Fibroblast of the aortic adventitia (primary cell): Measurements from ENCODE around the gene RCHY1. TPM values are rescaled to one million over a fixed set of nuclear protein-coding genes. Genes with fewer than 3 reads are reported as not detected.

Experiments
- DNase-seq: peaks from one replicate; pipeline ENCODE4 v3.0.0-alpha.2; 2010; ENCODE audit warnings: low read depth
- H3K4me3 ChIP-seq: 2 replicates; pipeline ENCODE4 v1.5.1; 2011; ENCODE audit warnings: low read depth, mild to moderate bottlenecking, control low read depth, low read length, moderate library complexity
- total RNA-seq: library from RNA; depleted of rRNA; stranded (reverse); fragments of >200 nt; gene quantifications from 2 replicates; pipeline ENCODE4 v1.2.3, GENCODE V29; 2012; ENCODE audit warnings: low replicate concordance
- TF ChIP-seq, protein P1 (sequence below): IDR thresholded peaks from 2 replicates; pipeline ENCODE4 v1.5.1; 2011; ENCODE audit warnings: mild to moderate bottlenecking, low read length, control low read depth, inconsistent platforms; ENCODE audit not compliant: insufficient read depth

The RCHY1 gene
- 27.3 and 44.0 TPM in 2 replicates for total RNA-seq

GRCh38 chr4:75514131-75514948, at the start of gene RCHY1, which contains the start of gene THAP6:
Gene RCHY1, minus strand, starts transcription at chr4:75514403. Its CDS starts 117 bp downstream, at chr4:75514286.
Gene THAP6, plus strand, starts transcription at chr4:75514473. Its CDS starts 980 bp downstream, at chr4:75515453.
- DNase-seq = peak; percentile 94
- TF ChIP-seq, protein P1, sequence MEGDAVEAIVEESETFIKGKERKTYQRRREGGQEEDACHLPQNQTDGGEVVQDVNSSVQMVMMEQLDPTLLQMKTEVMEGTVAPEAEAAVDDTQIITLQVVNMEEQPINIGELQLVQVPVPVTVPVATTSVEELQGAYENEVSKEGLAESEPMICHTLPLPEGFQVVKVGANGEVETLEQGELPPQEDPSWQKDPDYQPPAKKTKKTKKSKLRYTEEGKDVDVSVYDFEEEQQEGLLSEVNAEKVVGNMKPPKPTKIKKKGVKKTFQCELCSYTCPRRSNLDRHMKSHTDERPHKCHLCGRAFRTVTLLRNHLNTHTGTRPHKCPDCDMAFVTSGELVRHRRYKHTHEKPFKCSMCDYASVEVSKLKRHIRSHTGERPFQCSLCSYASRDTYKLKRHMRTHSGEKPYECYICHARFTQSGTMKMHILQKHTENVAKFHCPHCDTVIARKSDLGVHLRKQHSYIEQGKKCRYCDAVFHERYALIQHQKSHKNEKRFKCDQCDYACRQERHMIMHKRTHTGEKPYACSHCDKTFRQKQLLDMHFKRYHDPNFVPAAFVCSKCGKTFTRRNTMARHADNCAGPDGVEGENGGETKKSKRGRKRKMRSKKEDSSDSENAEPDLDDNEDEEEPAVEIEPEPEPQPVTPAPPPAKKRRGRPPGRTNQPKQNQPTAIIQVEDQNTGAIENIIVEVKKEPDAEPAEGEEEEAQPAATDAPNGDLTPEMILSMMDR = peak; percentile 7

DNA sequence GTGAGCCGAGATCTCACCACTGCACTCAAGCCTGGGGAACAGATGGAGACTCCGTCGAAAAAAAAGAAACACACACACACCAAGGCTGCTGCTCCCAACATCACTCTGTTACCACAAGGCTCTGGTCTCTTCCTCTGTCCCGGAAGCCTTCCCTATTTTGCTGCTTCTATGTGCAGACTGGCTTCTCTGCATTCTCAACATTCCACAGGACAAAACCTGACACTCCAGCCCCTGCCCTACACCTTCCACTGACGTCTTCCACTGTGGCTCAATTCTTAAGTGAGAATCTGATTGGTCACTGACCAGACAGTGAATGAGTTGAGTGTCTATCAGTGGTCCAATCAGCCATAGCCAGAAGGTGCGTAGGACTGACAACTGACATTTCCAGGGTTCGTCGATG, 47.6 kb upstream of the RCHY1 start:
- DNase-seq = no peak
- no peak overlapping the region for H3K4me3 ChIP-seq
- TF ChIP-seq, protein P1 = no peak

More at GRCh38 chr4:75514131-75514948, at the start of gene RCHY1, which contains the start of gene THAP6:
- peak within 1 kb of the TSS; percentile 96 for H3K4me3 ChIP-seq

DNA sequence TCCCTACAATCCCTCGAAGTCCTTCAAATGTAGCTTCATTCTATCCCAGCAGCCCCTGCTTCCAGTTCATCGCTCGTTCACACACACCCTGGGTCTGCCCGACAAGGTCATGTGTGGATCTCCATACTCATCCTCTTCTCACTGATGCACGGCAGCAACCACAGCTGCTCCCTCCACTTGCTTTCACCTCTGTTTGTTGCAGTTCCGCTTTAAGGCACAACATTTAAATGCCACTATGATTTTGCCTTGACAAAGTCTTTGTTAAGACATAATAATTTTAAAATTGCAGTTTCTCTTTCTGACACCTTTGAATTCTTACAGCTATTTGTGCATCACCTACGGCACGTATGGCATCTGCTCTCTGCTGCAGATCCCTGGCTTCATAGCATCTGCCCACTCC, 43.5 kb upstream of the RCHY1 start:
- no peak for DNase-seq
- no peak overlapping the region for H3K4me3 ChIP-seq
- TF ChIP-seq, protein P1 = no peak

DNA sequence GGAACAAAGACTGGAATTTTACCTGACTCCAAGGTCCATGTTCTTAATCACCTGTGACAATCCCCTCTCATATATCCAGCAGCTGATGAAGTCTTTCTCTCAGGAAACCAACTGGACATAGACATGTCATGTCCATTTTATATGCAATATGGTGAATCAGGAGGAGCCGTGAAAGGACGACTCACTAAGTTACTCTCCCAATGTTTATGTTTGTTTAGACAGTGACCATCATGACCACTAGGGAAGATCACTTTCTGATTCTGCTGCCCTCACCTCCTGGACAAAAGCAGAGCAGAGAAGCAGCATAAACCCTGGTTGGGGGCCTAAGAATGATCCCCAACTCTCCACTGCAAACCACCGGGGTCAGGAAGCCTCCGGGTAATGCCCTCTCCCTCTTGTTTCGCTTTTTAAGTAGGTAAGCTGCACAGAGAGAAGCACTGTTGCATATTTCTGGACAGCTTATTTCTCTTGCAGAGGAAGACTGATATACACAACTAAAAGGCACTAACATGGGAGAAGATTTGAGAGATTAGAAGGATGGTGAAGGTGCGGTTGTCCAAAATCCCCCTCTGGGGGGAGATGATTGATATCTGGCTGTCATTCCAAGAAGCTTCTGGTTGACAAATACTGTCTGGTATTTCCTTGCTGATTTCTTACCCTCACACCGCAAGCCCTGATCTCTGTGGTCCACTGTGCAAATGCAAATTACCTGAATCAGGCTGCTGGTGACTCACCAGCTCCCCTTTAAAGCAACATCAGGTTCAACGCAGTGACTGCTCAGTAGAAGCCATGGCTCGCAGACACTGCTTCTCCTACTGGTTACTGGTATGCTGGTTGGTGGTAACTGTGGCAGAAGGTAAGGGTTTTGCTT, 41.3 kb upstream of the RCHY1 start, which contains the start of gene ODAPH:
Gene ODAPH, plus strand, starts transcription at position 773 of the 871 bp plus-strand sequence. Its CDS starts 17 bp downstream, at position 790.
- no peak for DNase-seq
- TF ChIP-seq, protein P1 = no peak

GRCh38 chr4:75552452-75552851, 38.2 kb upstream of the RCHY1 start:
- H3K4me3 ChIP-seq = no peak overlapping the region
- DNase-seq = no peak
- TF ChIP-seq, protein P1 = no peak

More for the DNA sequence above, 41.3 kb upstream of the RCHY1 start, which contains the start of gene ODAPH:
- no peak within 1 kb of the TSS for H3K4me3 ChIP-seq

- DNase-seq = no peak
Observed at GRCh38 chr4:75549019-75549418, 34.8 kb upstream of the RCHY1 start.

More at GRCh38 chr4:75549019-75549418, 34.8 kb upstream of the RCHY1 start:
- TF ChIP-seq, protein P1 = no peak
- H3K4me3 ChIP-seq = no peak overlapping the region
